H1 (cell line): ENCODE data around the gene LDLRAD3. TPM values are rescaled to one million over a fixed set of nuclear protein-coding genes. Genes with fewer than 3 reads are reported as not detected.

Source experiments
- CTCF ChIA-PET: fragments of 300-600 bp; sonication (Branson Sonifier 250); formaldehyde crosslinking; loops from one replicate; lab custom pipeline; 2021; ENCODE audit not compliant: partially characterized antibody; lab: Charles Lee
- POLR2A ChIA-PET: fragments of 300-600 bp; sonication (Branson Sonifier 250); formaldehyde crosslinking; loops from one replicate; lab custom pipeline; 2021; ENCODE audit warnings: inconsistent platforms; ENCODE audit not compliant: partially characterized antibody; lab: Charles Lee
- DNase-seq, 2 experiments: peaks; one replicate each; pipeline versions ENCODE4 v3.0.0 to v3.0.0-alpha.2; 2010 to 2022; ENCODE audit warnings: low spot score in 2 of 2, low read depth in 1 of 2, mixed read lengths in 1 of 2
- FAIRE-seq: peaks from 2 replicates; lab custom pipeline; 2011; peaks lifted over from hg19 to GRCh38; lab: Jason Lieb, UNC
- H2AFZ ChIP-seq: 2 replicates; pipeline ENCODE4 v1.8.1; 2012; ENCODE audit warnings: low read length, inconsistent platforms
- H2AK5ac ChIP-seq: 2 replicates; pipeline ENCODE4 v1.6.1; 2013; ENCODE audit warnings: low read depth, low read length
- H2BK120ac ChIP-seq: replicated peaks from 2 replicates; pipeline ENCODE3; 2013; ENCODE audit warnings: low read depth, low read length, inconsistent platforms
- H2BK12ac ChIP-seq: 2 replicates; pipeline ENCODE4 v1.6.1; 2013; ENCODE audit warnings: low read depth, low read length
- H2BK15ac ChIP-seq: 2 replicates; pipeline ENCODE4 v1.6.1; 2013; ENCODE audit warnings: low read length
- H2BK20ac ChIP-seq: 2 replicates; pipeline ENCODE4 v1.6.1; 2013; ENCODE audit warnings: low read length
- H2BK5ac ChIP-seq: 2 replicates; pipeline ENCODE4 v1.6.1; 2013; ENCODE audit warnings: low read depth, low read length
- H3K14ac ChIP-seq: 2 replicates; pipeline ENCODE4 v1.6.1; 2013; ENCODE audit warnings: inconsistent platforms; ENCODE audit not compliant: insufficient read length
- H3K18ac ChIP-seq: 2 replicates; pipeline ENCODE4 v1.6.1; 2013; ENCODE audit warnings: low read length; ENCODE audit errors: extremely low read depth
- H3K23ac ChIP-seq: 2 replicates; pipeline ENCODE4 v1.6.1; 2013; ENCODE audit warnings: inconsistent platforms; ENCODE audit not compliant: insufficient read length
- H3K23me2 ChIP-seq: 2 replicates; pipeline ENCODE4 v1.6.1; 2013; ENCODE audit warnings: low read depth, low read length
- H3K27ac ChIP-seq: 2 replicates; pipeline ENCODE4 v1.6.1; 2011; ENCODE audit warnings: low read depth, low read length, inconsistent platforms
- H3K27me3 ChIP-seq, 4 experiments: replicated peaks in 1 of 4; 1 replicate in 1 of 4; 2 replicates in 3 of 4; pipeline versions ENCODE4 v1.6.1 to v1.8.1; 2011 to 2013; ENCODE audit warnings: low read length in 3 of 4, mild to moderate bottlenecking in 3 of 4, inconsistent platforms in 2 of 4, mixed read lengths in 2 of 4, moderate library complexity in 1 of 4; ENCODE audit not compliant: control insufficient read depth in 3 of 4, insufficient read depth in 3 of 4; ENCODE audit errors: extremely low read depth in 1 of 4
- H3K36me3 ChIP-seq, 4 experiments: 2 replicates each; pipeline versions ENCODE4 v1.6.1 to v1.8.1; 2011 to 2013; ENCODE audit warnings: mild to moderate bottlenecking in 4 of 4, low read length in 3 of 4, moderate library complexity in 2 of 4, control low read depth in 1 of 4, inconsistent platforms in 1 of 4; ENCODE audit not compliant: insufficient read depth in 4 of 4, control insufficient read depth in 2 of 4
- H3K4ac ChIP-seq: replicated peaks from 2 replicates; pipeline ENCODE3; 2013; ENCODE audit warnings: low read length, low read depth, mixed read lengths, inconsistent platforms; ENCODE audit not compliant: insufficient read length
- H3K4me1 ChIP-seq, 4 experiments: replicated peaks in 1 of 4; 1 replicate in 1 of 4; 2 replicates in 3 of 4; pipeline versions ENCODE4 v1.6.1 to v1.8.1; 2011 to 2013; ENCODE audit warnings: low read length in 3 of 4, inconsistent platforms in 2 of 4, mixed read lengths in 1 of 4; ENCODE audit not compliant: insufficient read depth in 4 of 4, control insufficient read depth in 3 of 4
- H3K4me2 ChIP-seq, 2 experiments: 2 replicates each; pipeline versions ENCODE4 v1.6.1 to v1.8.1; 2011 to 2013; ENCODE audit warnings: low read depth in 2 of 2, low read length in 2 of 2, control low read depth in 1 of 2, inconsistent platforms in 1 of 2, mild to moderate bottlenecking in 1 of 2; ENCODE audit not compliant: insufficient read depth in 1 of 2
- H3K4me3 ChIP-seq, 4 experiments: fragments of 200-600, 300-600 bp in 1 of 4; sonication (generic), shearing (Covaris generic), sonication (Bioruptor Twin) in 1 of 4; 2 replicates each; pipeline versions ENCODE4 v1.5.1 to v1.8.1; 2011 to 2016; ENCODE audit warnings: low read length in 4 of 4, low read depth in 3 of 4, control low read depth in 2 of 4, inconsistent platforms in 2 of 4, mild to moderate bottlenecking in 2 of 4, mixed read lengths in 1 of 4, moderate library complexity in 1 of 4; ENCODE audit not compliant: insufficient read depth in 2 of 4; ENCODE audit errors: extremely low read depth in 1 of 4
- H3K56ac ChIP-seq: replicated peaks from 2 replicates; pipeline ENCODE3; 2013; ENCODE audit warnings: low read depth, mild to moderate bottlenecking, mixed read lengths, low read length, inconsistent platforms; ENCODE audit not compliant: insufficient read length
- H3K79me1 ChIP-seq: 2 replicates; pipeline ENCODE4 v1.6.1; 2013; ENCODE audit warnings: low read depth, low read length, control low read depth
- H3K79me2 ChIP-seq, 2 experiments: 2 replicates each; pipeline versions ENCODE4 v1.6.1 to v1.8.1; 2012 to 2013; ENCODE audit warnings: low read length in 2 of 2, mild to moderate bottlenecking in 2 of 2, inconsistent platforms in 1 of 2; ENCODE audit not compliant: insufficient read depth in 2 of 2, control insufficient read depth in 1 of 2
- H3K9ac ChIP-seq, 4 experiments: replicated peaks in 1 of 4; 1 replicate in 1 of 4; 2 replicates in 3 of 4; pipeline versions ENCODE4 v1.6.1 to v1.8.1; 2011 to 2013; ENCODE audit warnings: low read depth in 3 of 4, low read length in 3 of 4, control low read depth in 2 of 4, mild to moderate bottlenecking in 2 of 4, moderate library complexity in 2 of 4, inconsistent platforms in 1 of 4; ENCODE audit errors: extremely low read depth in 1 of 4
- H3K9me3 ChIP-seq, 2 experiments: 2 replicates each; pipeline versions ENCODE4 v1.6.1 to v1.8.1; 2012 to 2013; ENCODE audit warnings: mild to moderate bottlenecking in 2 of 2, moderate library complexity in 2 of 2, control low read depth in 1 of 2, inconsistent platforms in 1 of 2, low read depth in 1 of 2, low read length in 1 of 2, mixed read lengths in 1 of 2; ENCODE audit not compliant: insufficient read depth in 2 of 2
- H4K20me1 ChIP-seq, 2 experiments: replicated peaks in 1 of 2; 2 replicates each; pipeline versions ENCODE3 to v1.8.1; 2011 to 2013; ENCODE audit warnings: inconsistent platforms in 2 of 2, low read length in 2 of 2, mild to moderate bottlenecking in 1 of 2; ENCODE audit not compliant: insufficient read depth in 2 of 2, control insufficient read depth in 1 of 2
- H4K5ac ChIP-seq: 2 replicates; pipeline ENCODE4 v1.6.1; 2013; ENCODE audit warnings: low read length, low read depth, mixed read lengths, inconsistent platforms; ENCODE audit not compliant: insufficient read length
- H4K8ac ChIP-seq: 2 replicates; pipeline ENCODE4 v1.8.0; 2013; ENCODE audit warnings: mild to moderate bottlenecking, moderate library complexity, low read length, inconsistent platforms; ENCODE audit not compliant: insufficient read depth; ENCODE audit errors: extremely low read depth
- H4K91ac ChIP-seq: replicated peaks from 2 replicates; pipeline ENCODE3; 2013; ENCODE audit warnings: low read length, mixed read lengths, inconsistent platforms; ENCODE audit not compliant: insufficient read length
- CREB1 ChIP-seq: IDR thresholded peaks from 2 replicates; pipeline ENCODE4 v1.6.1; 2012; ENCODE audit warnings: inconsistent platforms
- HDAC2 ChIP-seq, 2 experiments: fragments of 300-600 bp in 1 of 2; sonication (generic) in 1 of 2; IDR thresholded peaks; 2 replicates each; pipeline ENCODE4 v1.6.1; 2011 to 2012; ENCODE audit warnings: low read depth in 2 of 2, low read length in 2 of 2, mild to moderate bottlenecking in 2 of 2, moderate library complexity in 2 of 2, borderline replicate concordance in 1 of 2, inconsistent platforms in 1 of 2
- KDM1A ChIP-seq: fragments of 200-600, 300-600 bp; sonication (generic); IDR thresholded peaks from 2 replicates; pipeline ENCODE4 v1.7.1; 2016; ENCODE audit warnings: mild to moderate bottlenecking, low read length, borderline replicate concordance
- SIRT6 ChIP-seq: IDR thresholded peaks from one replicate; pipeline ENCODE4 v1.7.1; 2012; ENCODE audit warnings: low read length, inconsistent platforms
- polyA plus RNA-seq, 7 experiments: library from polyadenylated mRNA; depleted of rRNA in 3 of 7; stranded (reverse) in 5 of 7; unstranded in 2 of 7; fragments of >200 nt in 5 of 7; fragments of 200-250 nt in 2 of 7; gene quantifications; 1 replicate in 5 of 7; 2 replicates in 1 of 7; 4 replicates in 1 of 7; pipeline versions ENCODE4 v1.2.1 to v1.2.3, GENCODE V29; 2011 to 2013; ENCODE audit warnings: missing spikeins in 2 of 7, mixed read lengths in 2 of 7
- total RNA-seq: library from RNA; stranded (reverse); fragmentation: NEBNext Ultra II Directional; extraction: Animal tissue kit (Norgen Biotek cat#: 25700); gene quantifications from 2 replicates; pipeline ENCODE4 v1.2.1, GENCODE V29; 2021

The LDLRAD3 gene
- total and polyA plus RNA-seq, 2 of the 8 experiments (the other 6 are each of a cell fraction or from before 2014, with no cell fraction given) = 18.6 to 22.8 TPM

DNA sequence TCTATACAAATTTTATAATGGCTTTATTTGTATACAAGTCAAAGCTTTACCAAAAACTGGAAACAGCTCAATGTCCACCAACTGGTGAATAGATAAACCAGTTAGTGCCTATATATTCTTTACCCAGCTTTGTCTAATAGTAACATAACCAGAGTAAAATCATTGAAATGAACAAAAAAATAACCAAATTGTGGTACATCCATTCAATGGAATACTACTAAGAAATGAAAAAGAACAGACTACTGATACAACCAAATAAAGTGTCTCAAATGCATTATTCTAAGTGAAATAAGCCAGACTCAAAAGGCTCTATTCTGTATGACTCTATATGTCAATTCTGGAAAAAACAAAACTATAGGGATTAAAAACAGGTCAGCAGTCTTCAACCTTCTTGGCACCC, 40.9 kb upstream of the LDLRAD3 start:
- H4K8ac ChIP-seq = no peak overlapping the region
- no peak overlapping the region for H3K18ac ChIP-seq
- no peaks in the 10 kb centered on the region for H3K79me1 ChIP-seq
- H3K23ac ChIP-seq = no peak overlapping the region
- H3K4me2 ChIP-seq = no peak overlapping the region
- no peak overlapping the region for H4K91ac ChIP-seq
- H3K79me2 ChIP-seq = no peaks in the 10 kb centered on the region
- TF ChIP-seq CREB1 = no peak
- no peak for TF ChIP-seq SIRT6
- TF ChIP-seq KDM1A = peak; percentile 94
- peak in 1 of 2 experiments; percentile 81; a peak in 1 of 4 replicates for TF ChIP-seq HDAC2 (IDR thresholded peaks at IDR 0.05; ENCODE audit: borderline replicate concordance in 1 of 2, low read depth in 2 of 2, low read length in 2 of 2)
- H2BK20ac ChIP-seq = no peak overlapping the region
- no peak overlapping the region for H3K56ac ChIP-seq
- no peak overlapping the region for H3K4ac ChIP-seq
- POLR2A ChIA-PET = no interaction called here
- no peak for FAIRE-seq
- no peak overlapping the region for H2BK5ac ChIP-seq
- H2AK5ac ChIP-seq = no peak overlapping the region
- H3K14ac ChIP-seq = no peak overlapping the region
- no peaks in the 10 kb centered on the region for H3K23me2 ChIP-seq
- H3K4me1 ChIP-seq = no peaks in the 10 kb centered on the region
- H3K9ac ChIP-seq = no peak overlapping the region
- H3K4me3 ChIP-seq = no peak overlapping the region
- no peak overlapping the region for H2BK15ac ChIP-seq
- no peaks in the 10 kb centered on the region for H3K36me3 ChIP-seq
- H3K9me3 ChIP-seq = peaks cover 16% of the 10 kb centered on the region in 2 experiments
- CTCF ChIA-PET = no interaction called here
- no peak overlapping the region for H4K5ac ChIP-seq
- no peaks in the 10 kb centered on the region for H4K20me1 ChIP-seq
- no peaks in the 10 kb centered on the region for H3K27me3 ChIP-seq
- no peak overlapping the region for H2BK120ac ChIP-seq
- H2BK12ac ChIP-seq = no peak overlapping the region
- no peak overlapping the region for H3K27ac ChIP-seq
- H2AFZ ChIP-seq = no peak overlapping the region
- no peak for DNase-seq
